ENCODE measurements around the gene ALOX12B. TPM values are rescaled to one million over a fixed set of nuclear protein-coding genes. Genes with fewer than 3 reads are reported as not detected.

Gene ALOX12B
- total and polyA plus RNA-seq, 2 donors (not counting 1 experiment from before 2014, with no cell fraction given), result 0.57 to 0.69 TPM

Small RNA genes lying within 50 kb of the gene (small RNA-seq; reads per million reads assigned to genes)
- gene MIR4314 (ENCODE audit: insufficient read length, low read depth, low replicate concordance), result not detected

Other genes starting within 250 kb of the ALOX12B start
- gene TMEM88, start 232.7 kb downstream of the ALOX12B start, total RNA-seq, result 5.1 and 6.0 TPM in 2 replicates
- 9.5 and 15.9 TPM in 2 replicates for gene TMEM88, start 232.7 kb downstream of the ALOX12B start, polyA plus RNA-seq
- 20.0 and 22.0 TPM in 2 replicates for gene NAA38, start 230.2 kb downstream of the ALOX12B start, total RNA-seq
- 37.6 and 80.5 TPM in 2 replicates for gene NAA38, start 230.2 kb downstream of the ALOX12B start, polyA plus RNA-seq
- 8.5 and 10.2 TPM in 2 replicates for gene CYB5D1, start 229.7 kb downstream of the ALOX12B start, total RNA-seq
- gene CYB5D1, start 229.7 kb downstream of the ALOX12B start, polyA plus RNA-seq, result 6.1 and 6.3 TPM in 2 replicates
- gene CHD3, start 198.9 kb downstream of the ALOX12B start, total RNA-seq, result 69.1 and 75.5 TPM in 2 replicates
- 68.1 and 133 TPM in 2 replicates for gene CHD3, start 198.9 kb downstream of the ALOX12B start, polyA plus RNA-seq
- 3.8 and 4.3 TPM in 2 replicates for gene RNF227, start 171.4 kb downstream of the ALOX12B start, total RNA-seq
- 5.8 and 11.8 TPM in 2 replicates for gene RNF227, start 171.4 kb downstream of the ALOX12B start, polyA plus RNA-seq
- gene KCNAB3, start 157.9 kb downstream of the ALOX12B start, total RNA-seq, result 11.4 and 15.5 TPM in 2 replicates
- gene KCNAB3, start 157.9 kb downstream of the ALOX12B start, polyA plus RNA-seq, result 16.3 and 25.7 TPM in 2 replicates
- 86.0 and 118 TPM in 2 replicates for gene TRAPPC1, start 155.8 kb downstream of the ALOX12B start, total RNA-seq
- 107 and 173 TPM in 2 replicates for gene TRAPPC1, start 155.8 kb downstream of the ALOX12B start, polyA plus RNA-seq
- 34.8 and 40.4 TPM in 2 replicates for gene CNTROB, start 155.5 kb downstream of the ALOX12B start, total RNA-seq
- gene CNTROB, start 155.5 kb downstream of the ALOX12B start, polyA plus RNA-seq, result 23.1 and 40.7 TPM in 2 replicates
- not detected in 2 replicates for gene GUCY2D, start 85.1 kb downstream of the ALOX12B start, total RNA-seq
- gene GUCY2D, start 85.1 kb downstream of the ALOX12B start, polyA plus RNA-seq, result not detected in 2 replicates
- gene ALOX15B, start 48.7 kb downstream of the ALOX12B start, total RNA-seq, result not detected in 2 replicates
- gene ALOX15B, start 48.7 kb downstream of the ALOX12B start, polyA plus RNA-seq, result 0.03 TPM in 1 of 2 replicates, not detected in the other
- not detected in 2 replicates for gene ALOXE3, start 30.8 kb upstream of the ALOX12B start, total RNA-seq
- 0.04 TPM in 1 of 2 replicates, not detected in the other for gene ALOXE3, start 30.8 kb upstream of the ALOX12B start, polyA plus RNA-seq
- gene HES7, start 36.4 kb upstream of the ALOX12B start, total RNA-seq, result not detected in 2 replicates
- gene HES7, start 36.4 kb upstream of the ALOX12B start, polyA plus RNA-seq, result 0.09 and 0.34 TPM in 2 replicates
- gene PER1, start 64.7 kb upstream of the ALOX12B start, total RNA-seq, result 118 and 120 TPM in 2 replicates
- 176 and 700 TPM in 2 replicates for gene PER1, start 64.7 kb upstream of the ALOX12B start, polyA plus RNA-seq
- 154 and 162 TPM in 2 replicates for gene VAMP2, start 75.2 kb upstream of the ALOX12B start, total RNA-seq
- 209 and 291 TPM in 2 replicates for gene VAMP2, start 75.2 kb upstream of the ALOX12B start, polyA plus RNA-seq
- gene TMEM107, start 88.7 kb upstream of the ALOX12B start, total RNA-seq, result 30.3 and 30.5 TPM in 2 replicates
- 13.3 and 34.0 TPM in 2 replicates for gene TMEM107, start 88.7 kb upstream of the ALOX12B start, polyA plus RNA-seq
- gene BORCS6, start 102.5 kb upstream of the ALOX12B start, total RNA-seq, result 18.6 and 20.2 TPM in 2 replicates
- gene BORCS6, start 102.5 kb upstream of the ALOX12B start, polyA plus RNA-seq, result 4.3 and 9.7 TPM in 2 replicates
- gene AURKB, start 122.9 kb upstream of the ALOX12B start, total RNA-seq, result 0.41 and 1.1 TPM in 2 replicates
- gene AURKB, start 122.9 kb upstream of the ALOX12B start, polyA plus RNA-seq, result 2.7 and 5.3 TPM in 2 replicates
- 209 TPM in 2 replicates for gene CTC1, start 160.3 kb upstream of the ALOX12B start, total RNA-seq
- 263 and 267 TPM in 2 replicates for gene CTC1, start 160.3 kb upstream of the ALOX12B start, polyA plus RNA-seq
- 65.5 and 66.4 TPM in 2 replicates for gene PFAS, start 161.6 kb upstream of the ALOX12B start, total RNA-seq
- 22.3 and 31.4 TPM in 2 replicates for gene PFAS, start 161.6 kb upstream of the ALOX12B start, polyA plus RNA-seq
- 46.8 and 48.8 TPM in 2 replicates for gene RANGRF, start 201.0 kb upstream of the ALOX12B start, total RNA-seq
- 76.1 and 83.2 TPM in 2 replicates for gene RANGRF, start 201.0 kb upstream of the ALOX12B start, polyA plus RNA-seq
- gene SLC25A35, start 207.7 kb upstream of the ALOX12B start, total RNA-seq, result 8.4 and 9.9 TPM in 2 replicates
- gene SLC25A35, start 207.7 kb upstream of the ALOX12B start, polyA plus RNA-seq, result 8.9 and 12.5 TPM in 2 replicates
- gene ARHGEF15, start 222.5 kb upstream of the ALOX12B start, total RNA-seq, result not detected in 2 replicates
- not detected in 2 replicates for gene ARHGEF15, start 222.5 kb upstream of the ALOX12B start, polyA plus RNA-seq

All from B cell (primary cell).